OCI-LY7 (cell line): ENCODE results near the gene TSPAN9. TPM values are rescaled to one million over a fixed set of nuclear protein-coding genes. Genes with fewer than 3 reads are reported as not detected.

Experiments used
- BruUV-seq: library from RNA; stranded (reverse); fragments of 400-500 nt; replicated peaks from 2 replicates; lab custom pipeline; 2021; lab: Mats Ljungman, UMichigan
- CTCF ChIA-PET: fragments of 300-600 bp; sonication (Branson Sonifier 250); formaldehyde crosslinking; loops from one replicate; lab custom pipeline; 2022; ENCODE audit warnings: antibody characterized with exemption; ENCODE audit not compliant: unreplicated experiment; lab: Charles Lee
- POLR2A ChIA-PET: fragments of 300-600 bp; sonication (Branson Sonifier 250); formaldehyde crosslinking; loops from one replicate; lab custom pipeline; 2022; ENCODE audit warnings: antibody characterized with exemption; lab: Charles Lee
- DNase-seq: peaks from one replicate; pipeline ENCODE4 v3.0.0-alpha.2; 2015; ENCODE audit warnings: low spot score
- H2AFZ ChIP-seq: fragments of 200-600 bp; sonication (generic), shearing (Covaris generic); 2 replicates; pipeline ENCODE4 v1.6.1; 2014; ENCODE audit warnings: mild to moderate bottlenecking, antibody characterized with exemption, low read length, moderate library complexity
- H3K27ac ChIP-seq: fragments of 200-600 bp; sonication (generic); 2 replicates; pipeline ENCODE4 v1.5.1; 2014; ENCODE audit warnings: mixed run types, low read depth, mild to moderate bottlenecking, moderate library complexity, low read length, inconsistent platforms; ENCODE audit not compliant: poor library complexity, severe bottlenecking
- H3K36me3 ChIP-seq: fragments of 200-600 bp; sonication (generic); 2 replicates; pipeline ENCODE4 v1.6.1; 2014; ENCODE audit warnings: mild to moderate bottlenecking, antibody characterized with exemption, low read length, moderate library complexity, mixed read lengths; ENCODE audit not compliant: insufficient read depth
- H3K4me1 ChIP-seq: fragments of 200-600 bp; sonication (generic); 2 replicates; pipeline ENCODE4 v1.5.1; 2014; ENCODE audit warnings: mild to moderate bottlenecking, low read length; ENCODE audit not compliant: insufficient read depth, poor library complexity, severe bottlenecking
- H3K4me2 ChIP-seq: fragments of 200-600 bp; sonication (generic); 2 replicates; pipeline ENCODE4 v1.6.1; 2014; ENCODE audit warnings: mild to moderate bottlenecking, low read length
- H3K4me3 ChIP-seq: fragments of 200-600 bp; sonication (generic); 2 replicates; pipeline ENCODE4 v1.5.1; 2014; ENCODE audit warnings: mild to moderate bottlenecking, low read depth, low read length; ENCODE audit not compliant: poor library complexity, severe bottlenecking
- H3K79me2 ChIP-seq: fragments of 200-600 bp; sonication (generic); 2 replicates; pipeline ENCODE4 v1.6.1; 2016; ENCODE audit warnings: low read depth, mild to moderate bottlenecking, low read length, moderate library complexity, mixed read lengths; ENCODE audit not compliant: insufficient read depth
- H3K9me2 ChIP-seq: fragments of 200-600 bp; sonication (generic); 2 replicates; pipeline ENCODE4 v1.6.1; 2016; ENCODE audit warnings: mild to moderate bottlenecking, low read length, mixed read lengths; ENCODE audit not compliant: insufficient read depth
- H3K9me3 ChIP-seq: fragments of 200-600 bp; sonication (generic); 2 replicates; pipeline ENCODE4 v1.6.1; 2014; ENCODE audit warnings: mild to moderate bottlenecking, mixed run types, low read length, mixed read lengths
- H4K20me1 ChIP-seq: fragments of 200-600 bp; sonication (generic); 2 replicates; pipeline ENCODE4 v1.6.1; 2014; ENCODE audit warnings: mild to moderate bottlenecking, antibody characterized with exemption, low read length, moderate library complexity, mixed read lengths; ENCODE audit not compliant: insufficient read depth
- EZH2phosphoT487 ChIP-seq: fragments of 200-600 bp; sonication (generic); IDR thresholded peaks from 2 replicates; pipeline ENCODE4 v1.6.1; 2018; ENCODE audit warnings: low read depth, borderline replicate concordance, mild to moderate bottlenecking, mixed run types, antibody characterized with exemption, low read length, moderate library complexity, mixed read lengths
- intact Hi-C: fragments of 100-400 bp; cut with micrococcal nuclease; formaldehyde crosslinking; loops from one replicate; pipeline ENCODE4 v1.10.0; 2022; ENCODE audit not compliant: unreplicated experiment
- total RNA-seq, 2 experiments: library from RNA; depleted of rRNA in 1 of 2; stranded (reverse); fragments of >200 nt in 1 of 2; shearing (Covaris generic) in 1 of 2; gene quantifications; 2 replicates each; pipeline ENCODE4 v1.2.3, GENCODE V29; 2014 to 2022
- TF ChIP-seq, protein P1 (sequence below): fragments of 200-600 bp; sonication (generic); conservative IDR thresholded peaks from 2 replicates; pipeline ENCODE4 v1.5.1; 2014; ENCODE audit warnings: mild to moderate bottlenecking, antibody characterized with exemption, low read length, moderate library complexity, mixed read lengths

TSPAN9 gene
- total RNA-seq, 2 experiments from 2014 or later: 0.50 to 0.74 TPM

DNA sequence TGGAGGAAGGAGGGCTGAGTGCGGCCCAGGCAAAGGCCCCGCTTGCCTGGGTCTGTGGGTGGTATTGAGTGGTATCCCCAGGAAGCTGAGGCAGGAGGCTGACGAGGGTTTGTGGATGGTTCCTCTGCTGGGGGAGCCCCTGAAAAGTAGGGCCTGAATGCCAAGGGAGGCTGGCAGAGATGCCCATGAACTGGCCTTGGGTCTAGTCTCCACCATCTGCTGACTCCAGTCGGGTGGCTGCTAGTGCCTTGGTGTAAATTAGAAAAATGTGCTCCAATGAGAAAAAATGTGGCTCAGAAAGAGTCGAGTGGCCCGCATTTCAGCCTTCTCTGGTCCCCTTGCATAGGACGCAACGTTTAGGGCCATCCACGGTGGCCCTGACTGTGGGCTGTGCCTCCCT lies 232.6 kb downstream of the TSPAN9 start:
- Histone ChIP-seq H4K20me1 (no peaks in the 10 kb centered on the region), H3K4me2 (no peak overlapping the region), H3K9me2 (no peaks in the 10 kb centered on the region), H3K4me1 (no peaks in the 10 kb centered on the region), H3K9me3 (no peaks in the 10 kb centered on the region), H2AFZ (no peak overlapping the region), H3K36me3 (no peaks in the 10 kb centered on the region), H3K27ac (no peak overlapping the region), H3K4me3 (no peak overlapping the region), H3K79me2 (no peaks in the 10 kb centered on the region)
- BruUV-seq: no TSS peak
- TF ChIP-seq, protein P1, sequence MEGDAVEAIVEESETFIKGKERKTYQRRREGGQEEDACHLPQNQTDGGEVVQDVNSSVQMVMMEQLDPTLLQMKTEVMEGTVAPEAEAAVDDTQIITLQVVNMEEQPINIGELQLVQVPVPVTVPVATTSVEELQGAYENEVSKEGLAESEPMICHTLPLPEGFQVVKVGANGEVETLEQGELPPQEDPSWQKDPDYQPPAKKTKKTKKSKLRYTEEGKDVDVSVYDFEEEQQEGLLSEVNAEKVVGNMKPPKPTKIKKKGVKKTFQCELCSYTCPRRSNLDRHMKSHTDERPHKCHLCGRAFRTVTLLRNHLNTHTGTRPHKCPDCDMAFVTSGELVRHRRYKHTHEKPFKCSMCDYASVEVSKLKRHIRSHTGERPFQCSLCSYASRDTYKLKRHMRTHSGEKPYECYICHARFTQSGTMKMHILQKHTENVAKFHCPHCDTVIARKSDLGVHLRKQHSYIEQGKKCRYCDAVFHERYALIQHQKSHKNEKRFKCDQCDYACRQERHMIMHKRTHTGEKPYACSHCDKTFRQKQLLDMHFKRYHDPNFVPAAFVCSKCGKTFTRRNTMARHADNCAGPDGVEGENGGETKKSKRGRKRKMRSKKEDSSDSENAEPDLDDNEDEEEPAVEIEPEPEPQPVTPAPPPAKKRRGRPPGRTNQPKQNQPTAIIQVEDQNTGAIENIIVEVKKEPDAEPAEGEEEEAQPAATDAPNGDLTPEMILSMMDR: no peak
- no peak for TF ChIP-seq EZH2phosphoT487
- POLR2A ChIA-PET: no interaction called here
- no peak for DNase-seq
- CTCF ChIA-PET: no interaction called here
- intact Hi-C loops: no loop called here

DNA sequence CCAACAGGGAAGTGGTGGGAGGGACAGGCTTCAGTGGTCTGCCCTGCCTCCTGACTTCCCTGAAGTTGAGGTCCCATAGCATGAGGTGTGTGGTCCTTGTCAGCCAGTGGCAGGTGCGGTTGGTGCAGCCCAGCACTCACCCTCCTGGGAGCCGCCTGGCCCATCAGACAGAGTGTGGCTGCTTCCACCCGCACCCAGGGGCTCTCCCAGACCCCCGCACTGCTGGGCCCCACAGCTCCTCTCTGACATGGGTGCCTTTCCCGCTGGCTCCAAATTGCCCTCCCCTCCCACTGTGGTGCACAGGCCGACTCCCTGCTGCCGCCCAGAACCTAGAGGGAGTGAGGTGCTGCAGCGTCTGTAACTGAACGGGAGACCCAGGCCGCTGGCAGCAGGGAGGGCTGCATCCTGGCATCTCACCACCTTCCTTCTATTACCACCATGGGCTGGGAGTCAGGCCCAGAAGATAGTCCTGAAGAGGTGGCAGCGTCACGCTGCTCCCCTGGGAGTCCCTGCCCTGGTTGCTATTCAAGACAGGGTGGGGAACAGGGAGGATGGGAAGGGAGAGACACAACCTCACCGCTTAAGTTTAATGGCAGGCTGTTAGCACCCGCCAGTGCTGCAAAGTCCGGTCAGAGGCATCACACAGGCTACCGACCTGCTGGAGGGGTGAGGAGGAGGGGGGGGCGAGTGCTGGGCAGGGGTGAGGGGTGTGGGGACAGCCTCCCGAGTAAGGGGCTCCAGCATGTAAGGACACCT lies 233.3 kb downstream of the TSPAN9 start:
- H3K9me3 ChIP-seq: no peaks in the 10 kb centered on the region
- ChIA-PET CTCF (no interaction called here), POLR2A (no interaction called here)
- H3K36me3 ChIP-seq: no peaks in the 10 kb centered on the region
- DNase-seq: no peak
- BruUV-seq: no TSS peak
- intact Hi-C loops: no loop called here
- no peak overlapping the region for H3K4me2 ChIP-seq
- H4K20me1 ChIP-seq: no peaks in the 10 kb centered on the region
- no peaks in the 10 kb centered on the region for H3K9me2 ChIP-seq
- H3K27ac ChIP-seq: no peak overlapping the region
- TF ChIP-seq, protein P1: no peak
- no peak for TF ChIP-seq EZH2phosphoT487
- H3K79me2 ChIP-seq: no peaks in the 10 kb centered on the region
- no peaks in the 10 kb centered on the region for H3K4me1 ChIP-seq
- H2AFZ ChIP-seq: no peak overlapping the region
- no peak overlapping the region for H3K4me3 ChIP-seq

DNA sequence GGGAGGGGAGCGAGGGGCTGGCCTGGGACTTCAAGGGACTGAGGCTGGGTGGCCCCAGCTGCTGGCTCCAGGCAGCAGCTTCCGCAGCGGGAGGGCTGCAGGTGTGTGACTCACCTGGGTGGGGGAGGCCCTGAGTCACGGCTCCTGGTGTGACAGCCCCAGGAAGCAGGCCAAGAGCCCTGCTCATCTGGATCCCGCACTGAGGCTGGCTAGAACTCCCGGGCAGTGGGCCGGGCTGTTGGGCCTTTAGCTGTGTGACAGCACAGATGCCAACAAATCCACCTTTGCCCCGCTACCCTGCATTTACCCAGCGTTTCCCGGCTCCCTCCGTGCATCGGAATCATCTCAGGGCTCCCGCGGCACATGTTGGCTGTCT lies 233.8 kb downstream of the TSPAN9 start:
- Histone ChIP-seq H3K79me2 (no peaks in the 10 kb centered on the region), H3K9me2 (no peaks in the 10 kb centered on the region), H2AFZ (no peak overlapping the region), H3K4me1 (no peaks in the 10 kb centered on the region), H3K4me3 (no peak overlapping the region), H3K36me3 (no peaks in the 10 kb centered on the region), H4K20me1 (no peaks in the 10 kb centered on the region), H3K27ac (no peak overlapping the region), H3K4me2 (no peak overlapping the region), H3K9me3 (no peaks in the 10 kb centered on the region)
- ChIA-PET POLR2A (no interaction called here), CTCF (no interaction called here)
- no peak for DNase-seq
- no TSS peak for BruUV-seq
- intact Hi-C loops: no loop called here
- no peak for TF ChIP-seq EZH2phosphoT487
- TF ChIP-seq, protein P1: no peak
